NCI-H146 treated with DMSO at 0.1 percent for 48 hours (cell line): ENCODE results near the gene CARS1.
"Not testable (repeated sequence)": the region's sequence is repeated elsewhere in the genome, so short reads cannot be mapped to it uniquely, and the experiment has no call there.

Experiments
- DNase-seq: peaks from one replicate; lab custom pipeline; 2025; ENCODE audit not compliant: unreplicated experiment; lab: John Stamatoyannopoulos, UW

The CARS1 gene

GRCh38 chr11:3063876-3064275 lies 6.7 kb upstream of the CARS1 start:
- not testable (repeated sequence) for DNase-seq

- not testable (repeated sequence) for DNase-seq
These were observed 6.2 kb upstream of the CARS1 start for GRCh38 chr11:3063432-3063831.

- no peak for DNase-seq
These were observed 3.3 kb upstream of the CARS1 start for GRCh38 chr11:3060436-3061025.

GRCh38 chr11:3058753-3059664 lies 1.8 kb upstream of the CARS1 start:
- no peak for DNase-seq

- DNase-seq: no peak
These were observed 741 bp downstream of the CARS1 start for GRCh38 chr11:3056296-3057068.

- DNase-seq: no peak
These were observed 1.3 kb downstream of the CARS1 start for GRCh38 chr11:3055891-3056290.

- no peak for DNase-seq
These were observed 4.7 kb downstream of the CARS1 start for GRCh38 chr11:3052567-3052966.

GRCh38 chr11:3052109-3052479 lies 5.1 kb downstream of the CARS1 start:
- peak; percentile 66 for DNase-seq

GRCh38 chr11:3051196-3052108 lies 5.8 kb downstream of the CARS1 start:
- DNase-seq: no peak

GRCh38 chr11:3050386-3051195 lies 6.6 kb downstream of the CARS1 start:
- DNase-seq: no peak

- DNase-seq: no peak
These were observed 7.6 kb downstream of the CARS1 start for GRCh38 chr11:3049430-3050243.

- DNase-seq: no peak
These were observed 9.6 kb downstream of the CARS1 start for GRCh38 chr11:3047637-3048036.

GRCh38 chr11:3046641-3047040 lies 10.6 kb downstream of the CARS1 start:
- DNase-seq: no peak

GRCh38 chr11:3046190-3046589 lies 11.0 kb downstream of the CARS1 start:
- no peak for DNase-seq

GRCh38 chr11:3044915-3045314 lies 12.3 kb downstream of the CARS1 start:
- no peak for DNase-seq

GRCh38 chr11:3044004-3044403 lies 13.2 kb downstream of the CARS1 start:
- no peak for DNase-seq

GRCh38 chr11:3043315-3043871 lies 13.8 kb downstream of the CARS1 start:
- no peak for DNase-seq

- DNase-seq: no peak
These were observed 14.5 kb downstream of the CARS1 start for GRCh38 chr11:3042496-3043314.
